ENCODE measurements around the gene GPR171. TPM values are rescaled to one million over a fixed set of nuclear protein-coding genes. Genes with fewer than 3 reads are reported as not detected.

The GPR171 gene
- total and polyA plus RNA-seq, 2 of the 13 experiments (the other 11 are each of a cell fraction or from before 2014, with no cell fraction given) = not detected

GRCh38 chr3:151171145-151171757 lies 31.8 kb downstream of the GPR171 start:
- POLR2A ChIA-PET = no interaction called here
- CTCF ChIA-PET (ENCODE audit: low intra/inter-chr PET ratio, low total read pairs) = interaction anchor here (1.9 kb wide), 1 partner anchor 57 kb away, joined by 5 read pairs; no protein-coding TSS in a partner anchor
- BruUV-seq (replicated peaks) = no TSS peak

More at GRCh38 chr3:151171145-151171757, 31.8 kb downstream of the GPR171 start:
- Histone ChIP-seq H3K9ac (ENCODE audit: insufficient read depth, low read depth, low read length) (no peak overlapping the region), H3K79me2 (ENCODE audit: insufficient read depth, low read length) (no peaks in the 10 kb centered on the region), H3K4me1 (ENCODE audit: insufficient read depth, low read length) (peaks cover 56% of the 10 kb centered on the region), H3K4me3 (replicated peaks in 1 of 3; ENCODE audit: insufficient read depth in 1 of 3, low read depth in 2 of 3, low read length in 3 of 3) (no peak overlapping the region), H4K20me1 (ENCODE audit: insufficient read depth, low read length) (no peaks in the 10 kb centered on the region), H2AFZ (ENCODE audit: low read length) (peak overlapping the region; percentile 58), H3K9me3 (ENCODE audit: low read length) (no peaks in the 10 kb centered on the region), H3K36me3 (replicated peaks in 1 of 2; ENCODE audit: control insufficient read depth in 1 of 2, insufficient read depth in 2 of 2, low read length in 2 of 2) (no peaks in the 10 kb centered on the region), H3K27ac (ENCODE audit: extremely low read length, insufficient read depth, low read length) (no peak overlapping the region), H3K4me2 (ENCODE audit: low read depth, low read length) (0 out of 2 replicates have a peak overlapping the region, but pooled peaks have one; percentile 11), H3K27me3 (ENCODE audit: control insufficient read depth in 1 of 2, insufficient read depth in 2 of 2, low read length in 2 of 2) (no peaks in the 10 kb centered on the region)
- TF ChIP-seq ELF3 (CRISPR knock-in tag; IDR thresholded peaks at IDR 0.05) (0 out of 2 replicates have a peak, but pooled peaks have one; percentile 12), BCLAF1 (IDR thresholded peaks at IDR 0.05) (no peak), DMAP1 (CRISPR knock-in tag; IDR thresholded peaks at IDR 0.05) (0 out of 2 replicates have a peak, but pooled peaks have one; percentile 35), NBN (conservative IDR thresholded peaks at IDR 0.05) (no peak), HMG20A (CRISPR knock-in tag; IDR thresholded peaks at IDR 0.05; ENCODE audit: borderline replicate concordance) (0 out of 2 replicates have a peak, but pooled peaks have one; percentile 22), THYN1 (CRISPR knock-in tag; IDR thresholded peaks at IDR 0.05; ENCODE audit: borderline replicate concordance, low read depth) (no peak), ETV5 (CRISPR knock-in tag; IDR thresholded peaks at IDR 0.05; ENCODE audit: borderline replicate concordance) (peak; percentile 10; the same call in 1 of the 2 replicates), LRRFIP1 (CRISPR knock-in tag; conservative IDR thresholded peaks at IDR 0.05) (no peak), ZFX (CRISPR knock-in tag; IDR thresholded peaks at IDR 0.05; ENCODE audit: low read depth) (0 out of 2 replicates have a peak, but pooled peaks have one; percentile 6)
- 58% methylated on average over 5 of the region's 5 CpGs for WGBS (ENCODE audit: low lambda C conversion rate)
- in situ Hi-C loops (cut with HindIII; ENCODE audit: extremely low pct_ligation_motif_present, low pct_unique_long_range_greater_than_20kb) (loop anchor here (5.0 kb wide), 1 partner anchor 56 kb away; no protein-coding TSS in a partner anchor), intact Hi-C loops (cut with micrococcal nuclease; ENCODE audit: unreplicated experiment) (no loop called here)
- DNase-seq (ENCODE audit: low spot score) = peak; percentile 56
- FAIRE-seq = no peak
- peak; percentile 54; the same call in 2 of the 3 replicates for ATAC-seq

All from HepG2 (cell line).